HepG2 (cell line): ENCODE measurements around the gene THOC6.

Experiments
- CEBPB ChIP-seq: IDR thresholded peaks from 2 replicates; pipeline ENCODE4 v1.6.1; 2011; ENCODE audit warnings: low read depth, low read length, improper control_type of control experiment, borderline replicate concordance
- EZH2 ChIP-seq: conservative IDR thresholded peaks from 2 replicates; pipeline ENCODE4 v1.6.1; 2012; ENCODE audit warnings: mild to moderate bottlenecking, low read depth, low read length, moderate library complexity
- IKZF4 ChIP-seq: sonication (generic); formaldehyde crosslinking; IDR thresholded peaks from 2 replicates; pipeline ENCODE4 v1.5.1; 2020; ENCODE audit warnings: borderline replicate concordance, mild to moderate bottlenecking, low read depth, missing genetic modification reagents; ENCODE audit errors: not compliant biosample characterization
- JUNB ChIP-seq: sonication (generic); formaldehyde crosslinking; IDR thresholded peaks from 2 replicates; pipeline ENCODE4 v1.8.0; 2022; ENCODE audit warnings: missing genetic modification reagents, mild to moderate bottlenecking, borderline replicate concordance
- MEIS2 ChIP-seq: sonication (generic); formaldehyde crosslinking; IDR thresholded peaks from 2 replicates; pipeline ENCODE4 v1.9.0; 2021; ENCODE audit warnings: mild to moderate bottlenecking, missing genetic modification reagents
- NR2F2 ChIP-seq: IDR thresholded peaks from 2 replicates; pipeline ENCODE4 v1.6.1; 2012; ENCODE audit warnings: low read depth, inconsistent platforms, borderline replicate concordance
- RAD21 ChIP-seq: fragments of 450-650 bp; formaldehyde crosslinking; IDR thresholded peaks from 2 replicates; pipeline ENCODE4 v1.5.0; 2020; ENCODE audit warnings: mild to moderate bottlenecking
- SP2 ChIP-seq: sonication (generic); formaldehyde crosslinking; IDR thresholded peaks from 2 replicates; pipeline ENCODE4 v1.5.1; 2020; ENCODE audit warnings: mild to moderate bottlenecking, missing genetic modification reagents
- ZBTB7A ChIP-seq: sonication (generic); formaldehyde crosslinking; IDR thresholded peaks from 2 replicates; pipeline ENCODE4 v1.8.0; 2022; ENCODE audit warnings: mild to moderate bottlenecking, missing genetic modification reagents
- ZNF12 ChIP-seq: sonication (generic); formaldehyde crosslinking; IDR thresholded peaks from 2 replicates; pipeline ENCODE4 v1.5.0; 2020; ENCODE audit warnings: missing genetic modification reagents
- TF ChIP-seq, protein P1 (sequence below), 2 experiments: sonication (generic) in 1 of 2; formaldehyde crosslinking in 1 of 2; IDR thresholded peaks; 2 replicates each; pipeline versions ENCODE4 v1.6.1 to v1.9.0; 2014 to 2022; ENCODE audit warnings: antibody characterized with exemption in 1 of 2, borderline replicate concordance in 1 of 2, inconsistent platforms in 1 of 2, low read depth in 1 of 2, missing genetic modification reagents in 1 of 2
- TF ChIP-seq, protein P2 (sequence below): sonication (generic); formaldehyde crosslinking; IDR thresholded peaks from 2 replicates; pipeline ENCODE4 v1.5.0; 2020; ENCODE audit warnings: mild to moderate bottlenecking, missing genetic modification reagents, moderate library complexity
- TF ChIP-seq, protein P3 (sequence below): sonication (generic); formaldehyde crosslinking; conservative IDR thresholded peaks from 2 replicates; pipeline ENCODE4 v1.8.1; 2023; ENCODE audit warnings: missing genetic modification reagents
- TF ChIP-seq, protein P4 (sequence below): sonication (generic); formaldehyde crosslinking; IDR thresholded peaks from 2 replicates; pipeline ENCODE4 v1.9.0; 2021; ENCODE audit warnings: missing genetic modification reagents, borderline replicate concordance

DNA sequence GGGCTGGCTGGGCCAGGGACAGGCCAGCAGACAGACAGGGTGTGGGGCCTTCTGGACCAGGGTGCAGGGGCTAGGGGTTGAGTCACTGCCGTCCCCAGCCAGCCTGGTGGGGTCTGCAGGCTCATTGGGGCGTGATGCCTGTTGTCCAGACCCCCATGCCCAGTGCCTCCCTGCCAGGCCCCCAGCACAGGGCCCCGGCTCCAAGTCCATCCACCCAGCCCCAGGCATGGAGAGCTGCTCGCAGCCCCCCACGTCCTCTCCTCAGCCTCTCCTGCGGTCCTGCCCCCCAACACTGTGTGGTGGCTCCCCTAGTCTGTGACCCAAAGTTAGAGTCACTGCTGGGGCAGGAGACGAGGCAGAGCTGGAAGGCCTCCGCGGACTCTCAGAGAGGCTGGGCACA is 36.5 kb upstream of the THOC6 start:
- TF ChIP-seq, protein P1, sequence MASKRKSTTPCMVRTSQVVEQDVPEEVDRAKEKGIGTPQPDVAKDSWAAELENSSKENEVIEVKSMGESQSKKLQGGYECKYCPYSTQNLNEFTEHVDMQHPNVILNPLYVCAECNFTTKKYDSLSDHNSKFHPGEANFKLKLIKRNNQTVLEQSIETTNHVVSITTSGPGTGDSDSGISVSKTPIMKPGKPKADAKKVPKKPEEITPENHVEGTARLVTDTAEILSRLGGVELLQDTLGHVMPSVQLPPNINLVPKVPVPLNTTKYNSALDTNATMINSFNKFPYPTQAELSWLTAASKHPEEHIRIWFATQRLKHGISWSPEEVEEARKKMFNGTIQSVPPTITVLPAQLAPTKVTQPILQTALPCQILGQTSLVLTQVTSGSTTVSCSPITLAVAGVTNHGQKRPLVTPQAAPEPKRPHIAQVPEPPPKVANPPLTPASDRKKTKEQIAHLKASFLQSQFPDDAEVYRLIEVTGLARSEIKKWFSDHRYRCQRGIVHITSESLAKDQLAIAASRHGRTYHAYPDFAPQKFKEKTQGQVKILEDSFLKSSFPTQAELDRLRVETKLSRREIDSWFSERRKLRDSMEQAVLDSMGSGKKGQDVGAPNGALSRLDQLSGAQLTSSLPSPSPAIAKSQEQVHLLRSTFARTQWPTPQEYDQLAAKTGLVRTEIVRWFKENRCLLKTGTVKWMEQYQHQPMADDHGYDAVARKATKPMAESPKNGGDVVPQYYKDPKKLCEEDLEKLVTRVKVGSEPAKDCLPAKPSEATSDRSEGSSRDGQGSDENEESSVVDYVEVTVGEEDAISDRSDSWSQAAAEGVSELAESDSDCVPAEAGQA (IDR thresholded peaks at IDR 0.05; ENCODE audit: low read depth), result no peak
- TF ChIP-seq, protein P1 (CRISPR knock-in tag; IDR thresholded peaks at IDR 0.05; ENCODE audit: borderline replicate concordance), result no peak
- no peak for TF ChIP-seq JUNB (CRISPR knock-in tag)
- TF ChIP-seq, protein P2, sequence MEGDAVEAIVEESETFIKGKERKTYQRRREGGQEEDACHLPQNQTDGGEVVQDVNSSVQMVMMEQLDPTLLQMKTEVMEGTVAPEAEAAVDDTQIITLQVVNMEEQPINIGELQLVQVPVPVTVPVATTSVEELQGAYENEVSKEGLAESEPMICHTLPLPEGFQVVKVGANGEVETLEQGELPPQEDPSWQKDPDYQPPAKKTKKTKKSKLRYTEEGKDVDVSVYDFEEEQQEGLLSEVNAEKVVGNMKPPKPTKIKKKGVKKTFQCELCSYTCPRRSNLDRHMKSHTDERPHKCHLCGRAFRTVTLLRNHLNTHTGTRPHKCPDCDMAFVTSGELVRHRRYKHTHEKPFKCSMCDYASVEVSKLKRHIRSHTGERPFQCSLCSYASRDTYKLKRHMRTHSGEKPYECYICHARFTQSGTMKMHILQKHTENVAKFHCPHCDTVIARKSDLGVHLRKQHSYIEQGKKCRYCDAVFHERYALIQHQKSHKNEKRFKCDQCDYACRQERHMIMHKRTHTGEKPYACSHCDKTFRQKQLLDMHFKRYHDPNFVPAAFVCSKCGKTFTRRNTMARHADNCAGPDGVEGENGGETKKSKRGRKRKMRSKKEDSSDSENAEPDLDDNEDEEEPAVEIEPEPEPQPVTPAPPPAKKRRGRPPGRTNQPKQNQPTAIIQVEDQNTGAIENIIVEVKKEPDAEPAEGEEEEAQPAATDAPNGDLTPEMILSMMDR (CRISPR knock-in tag), result no peak
- no peak for TF ChIP-seq CEBPB
- TF ChIP-seq ZNF12 (CRISPR knock-in tag), result no peak
- no peak for TF ChIP-seq EZH2
- TF ChIP-seq IKZF4, result no peak
- no peak for TF ChIP-seq RAD21 (CRISPR knock-in tag)
- TF ChIP-seq, protein P3, sequence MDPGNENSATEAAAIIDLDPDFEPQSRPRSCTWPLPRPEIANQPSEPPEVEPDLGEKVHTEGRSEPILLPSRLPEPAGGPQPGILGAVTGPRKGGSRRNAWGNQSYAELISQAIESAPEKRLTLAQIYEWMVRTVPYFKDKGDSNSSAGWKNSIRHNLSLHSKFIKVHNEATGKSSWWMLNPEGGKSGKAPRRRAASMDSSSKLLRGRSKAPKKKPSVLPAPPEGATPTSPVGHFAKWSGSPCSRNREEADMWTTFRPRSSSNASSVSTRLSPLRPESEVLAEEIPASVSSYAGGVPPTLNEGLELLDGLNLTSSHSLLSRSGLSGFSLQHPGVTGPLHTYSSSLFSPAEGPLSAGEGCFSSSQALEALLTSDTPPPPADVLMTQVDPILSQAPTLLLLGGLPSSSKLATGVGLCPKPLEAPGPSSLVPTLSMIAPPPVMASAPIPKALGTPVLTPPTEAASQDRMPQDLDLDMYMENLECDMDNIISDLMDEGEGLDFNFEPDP, result no peak
- TF ChIP-seq SP2, result no peak
- TF ChIP-seq NR2F2, result no peak
- TF ChIP-seq, protein P4, sequence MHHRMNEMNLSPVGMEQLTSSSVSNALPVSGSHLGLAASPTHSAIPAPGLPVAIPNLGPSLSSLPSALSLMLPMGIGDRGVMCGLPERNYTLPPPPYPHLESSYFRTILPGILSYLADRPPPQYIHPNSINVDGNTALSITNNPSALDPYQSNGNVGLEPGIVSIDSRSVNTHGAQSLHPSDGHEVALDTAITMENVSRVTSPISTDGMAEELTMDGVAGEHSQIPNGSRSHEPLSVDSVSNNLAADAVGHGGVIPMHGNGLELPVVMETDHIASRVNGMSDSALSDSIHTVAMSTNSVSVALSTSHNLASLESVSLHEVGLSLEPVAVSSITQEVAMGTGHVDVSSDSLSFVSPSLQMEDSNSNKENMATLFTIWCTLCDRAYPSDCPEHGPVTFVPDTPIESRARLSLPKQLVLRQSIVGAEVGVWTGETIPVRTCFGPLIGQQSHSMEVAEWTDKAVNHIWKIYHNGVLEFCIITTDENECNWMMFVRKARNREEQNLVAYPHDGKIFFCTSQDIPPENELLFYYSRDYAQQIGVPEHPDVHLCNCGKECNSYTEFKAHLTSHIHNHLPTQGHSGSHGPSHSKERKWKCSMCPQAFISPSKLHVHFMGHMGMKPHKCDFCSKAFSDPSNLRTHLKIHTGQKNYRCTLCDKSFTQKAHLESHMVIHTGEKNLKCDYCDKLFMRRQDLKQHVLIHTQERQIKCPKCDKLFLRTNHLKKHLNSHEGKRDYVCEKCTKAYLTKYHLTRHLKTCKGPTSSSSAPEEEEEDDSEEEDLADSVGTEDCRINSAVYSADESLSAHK (CRISPR knock-in tag), result no peak
- TF ChIP-seq ZBTB7A (CRISPR knock-in tag), result no peak
- no peak for TF ChIP-seq MEIS2 (CRISPR knock-in tag)
